ENCODE data around the gene EFCAB14. TPM values are rescaled to one million over a fixed set of nuclear protein-coding genes. Genes with fewer than 3 reads are reported as not detected.

EFCAB14 gene
- total and polyA plus RNA-seq, 2 of the 8 experiments (the other 6 are each of a cell fraction or from before 2014, with no cell fraction given): 19.4 to 40.4 TPM

DNA sequence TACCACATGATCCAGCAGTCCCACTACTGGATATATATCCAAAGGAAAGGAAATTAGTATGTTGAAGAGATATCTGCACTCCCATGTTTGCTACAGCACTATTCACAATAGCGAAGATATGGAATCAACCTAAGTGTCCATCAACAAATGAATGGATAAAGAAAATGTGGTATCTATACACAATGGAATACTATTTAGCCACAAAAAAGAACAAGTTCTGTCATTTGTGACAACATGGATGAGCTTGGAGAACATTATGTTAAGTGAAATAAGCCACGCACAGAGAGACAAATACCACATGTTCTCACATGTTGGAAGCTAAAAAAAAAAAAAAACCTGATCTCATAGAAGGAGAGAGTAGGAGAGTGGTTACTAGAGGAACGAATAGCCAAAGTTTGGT lies 68.4 kb downstream of the EFCAB14 start:
- Histone ChIP-seq H3K4ac (replicated peaks; ENCODE audit: insufficient read length, low read depth, low read length) (no peak overlapping the region), H3K79me1 (ENCODE audit: low read depth, low read length) (no peaks in the 10 kb centered on the region), H3K4me1 (replicated peaks in 1 of 4; ENCODE audit: control insufficient read depth in 3 of 4, insufficient read depth in 4 of 4, low read length in 3 of 4) (no peaks in the 10 kb centered on the region), H3K18ac (ENCODE audit: extremely low read depth, low read length) (no peak overlapping the region), H3K79me2 (ENCODE audit: control insufficient read depth in 1 of 2, insufficient read depth in 2 of 2, low read length in 2 of 2) (no peaks in the 10 kb centered on the region), H4K8ac (ENCODE audit: extremely low read depth, insufficient read depth, low read length) (no peak overlapping the region), H2BK5ac (ENCODE audit: low read depth, low read length) (no peak overlapping the region), H4K91ac (replicated peaks; ENCODE audit: insufficient read length, low read length) (no peak overlapping the region), H3K9ac (replicated peaks in 1 of 4; ENCODE audit: extremely low read depth in 1 of 4, low read depth in 3 of 4, low read length in 3 of 4) (no peak overlapping the region), H2AFZ (ENCODE audit: low read length) (no peak overlapping the region), H3K27me3 (replicated peaks in 1 of 4; ENCODE audit: control insufficient read depth in 3 of 4, extremely low read depth in 1 of 4, insufficient read depth in 3 of 4, low read length in 3 of 4) (no peaks in the 10 kb centered on the region), H2BK120ac (replicated peaks; ENCODE audit: low read depth, low read length) (no peak overlapping the region), H4K5ac (ENCODE audit: insufficient read length, low read depth, low read length) (no peak overlapping the region), H2BK15ac (ENCODE audit: low read length) (no peak overlapping the region), H2BK12ac (ENCODE audit: low read depth, low read length) (no peak overlapping the region), H4K20me1 (replicated peaks in 1 of 2; ENCODE audit: control insufficient read depth in 1 of 2, insufficient read depth in 2 of 2, low read length in 2 of 2) (no peaks in the 10 kb centered on the region), H3K56ac (replicated peaks; ENCODE audit: insufficient read length, low read depth, low read length) (no peak overlapping the region), H3K23me2 (ENCODE audit: low read depth, low read length) (no peaks in the 10 kb centered on the region), H2AK5ac (ENCODE audit: low read depth, low read length) (no peak overlapping the region), H3K23ac (ENCODE audit: insufficient read length) (no peak overlapping the region), H3K4me3 (ENCODE audit: extremely low read depth in 1 of 4, insufficient read depth in 2 of 4, low read depth in 3 of 4, low read length in 4 of 4) (no peak overlapping the region), H3K36me3 (ENCODE audit: control insufficient read depth in 2 of 4, insufficient read depth in 4 of 4, low read length in 3 of 4) (peaks cover 0 to 44% (median 14%) of the 10 kb centered on the region in 4 experiments; a peak in 6 of 8 replicates), H3K27ac (ENCODE audit: low read depth, low read length) (no peak overlapping the region), H3K9me3 (ENCODE audit: insufficient read depth in 2 of 2, low read depth in 1 of 2, low read length in 1 of 2) (no peaks in the 10 kb centered on the region), H3K4me2 (ENCODE audit: insufficient read depth in 1 of 2, low read depth in 2 of 2, low read length in 2 of 2) (no peak overlapping the region), H3K14ac (ENCODE audit: insufficient read length) (no peak overlapping the region), H2BK20ac (ENCODE audit: low read length) (no peak overlapping the region)
- 95% methylated on average over 3 of the region's 3 CpGs; no CpG with 5 or more reads in 1 of the 2 experiments for WGBS, 2 experiments (ENCODE audit: extremely low coverage in 1 of 2, insufficient coverage in 1 of 2, insufficient read length in 1 of 2, insufficient replicate concordance in 2 of 2, low coverage in 1 of 2, low lambda C conversion rate in 2 of 2, missing lambda C conversion rate in 1 of 2)
- POLR2A ChIA-PET (ENCODE audit: partially characterized antibody): interaction anchor here (1.0 to 1.1 kb wide), 2 partner anchors 8 to 51 kb away, joined by 3 to 4 read pairs; no protein-coding TSS in a partner anchor
- no peak for DNase-seq (ENCODE audit: low read depth in 1 of 2, low spot score in 2 of 2)
- CTCF ChIA-PET (ENCODE audit: partially characterized antibody): interaction anchor here (1.0 kb wide), 1 partner anchor 17 kb away, joined by 3 read pairs; the partner anchor contains the start of gene ATPAF1
- no peak for FAIRE-seq
- TF ChIP-seq CBX5 (IDR thresholded peaks at IDR 0.05; ENCODE audit: low read depth, low read length) (no peak), BRCA1 (IDR thresholded peaks at IDR 0.05; ENCODE audit: low read depth, low read length) (no peak), EP300 (IDR thresholded peaks at IDR 0.05; ENCODE audit: borderline replicate concordance in 1 of 2, low read depth in 2 of 2, low read length in 2 of 2) (no peak), POLR2AphosphoS5 (IDR thresholded peaks at IDR 0.05; ENCODE audit: low read depth, low read length) (no peak), POU5F1 (IDR thresholded peaks at IDR 0.05; ENCODE audit: low read depth, low read length) (no peak), YY1 (IDR thresholded peaks at IDR 0.05; ENCODE audit: low read depth, low read length) (no peak), GTF2F1 (IDR thresholded peaks at IDR 0.05; ENCODE audit: borderline replicate concordance, low read depth, low read length) (no peak), HDAC6 (IDR thresholded peaks at IDR 0.05; ENCODE audit: low read depth, low read length) (no peak), SIX5 (IDR thresholded peaks at IDR 0.05; ENCODE audit: low read depth, low read length) (no peak), EZH2 (IDR thresholded peaks at IDR 0.05; ENCODE audit: low read depth, low read length, severe bottlenecking) (no peak), SP2 (IDR thresholded peaks at IDR 0.05; ENCODE audit: low read length) (no peak), SP1 (IDR thresholded peaks at IDR 0.05; ENCODE audit: low read depth, low read length) (no peak), POLR2A (IDR thresholded peaks at IDR 0.05; ENCODE audit: control extremely low read depth in 1 of 2, low read depth in 2 of 2, low read length in 2 of 2) (no peak)
- TF ChIP-seq, protein P1, sequence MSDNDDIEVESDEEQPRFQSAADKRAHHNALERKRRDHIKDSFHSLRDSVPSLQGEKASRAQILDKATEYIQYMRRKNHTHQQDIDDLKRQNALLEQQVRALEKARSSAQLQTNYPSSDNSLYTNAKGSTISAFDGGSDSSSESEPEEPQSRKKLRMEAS (IDR thresholded peaks at IDR 0.05): no peak
- TF ChIP-seq, protein P2, sequence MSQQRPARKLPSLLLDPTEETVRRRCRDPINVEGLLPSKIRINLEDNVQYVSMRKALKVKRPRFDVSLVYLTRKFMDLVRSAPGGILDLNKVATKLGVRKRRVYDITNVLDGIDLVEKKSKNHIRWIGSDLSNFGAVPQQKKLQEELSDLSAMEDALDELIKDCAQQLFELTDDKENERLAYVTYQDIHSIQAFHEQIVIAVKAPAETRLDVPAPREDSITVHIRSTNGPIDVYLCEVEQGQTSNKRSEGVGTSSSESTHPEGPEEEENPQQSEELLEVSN (IDR thresholded peaks at IDR 0.05): no peak
